Activated CD8-positive, alpha-beta memory T cell treated with anti-CD3 and anti-CD28 coated beads for 1 hour (primary cell): ENCODE results near the gene PINK1.

ENCODE experiments used
- DNase-seq, 2 donors: peaks; one replicate each; pipeline ENCODE4 v3.0.0-alpha.2; 2020; ENCODE audit warnings: low read depth in 1 of 2; ENCODE audit errors: extremely low read depth in 1 of 2

Gene PINK1

GRCh38 chr1:20678599-20678998 lies 45.3 kb downstream of the PINK1 start:
- no peak for DNase-seq

GRCh38 chr1:20680269-20680668 lies 47.0 kb downstream of the PINK1 start:
- no peak for DNase-seq

GRCh38 chr1:20681999-20682398 lies 48.7 kb downstream of the PINK1 start:
- no peak for DNase-seq

- no peak for DNase-seq
Observed at GRCh38 chr1:20682571-20683236, 49.4 kb downstream of the PINK1 start.

GRCh38 chr1:20683614-20684013 lies 50.4 kb downstream of the PINK1 start:
- DNase-seq, result no peak

GRCh38 chr1:20684050-20684620 lies 50.9 kb downstream of the PINK1 start:
- no peak for DNase-seq

- DNase-seq, result no peak
Observed at GRCh38 chr1:20684651-20685050, 51.4 kb downstream of the PINK1 start.

GRCh38 chr1:20685099-20685662 lies 51.9 kb downstream of the PINK1 start:
- DNase-seq, result no peak

GRCh38 chr1:20685741-20686140 lies 52.5 kb downstream of the PINK1 start:
- no peak for DNase-seq

- no peak for DNase-seq
Observed at GRCh38 chr1:20686883-20687725, 53.8 kb downstream of the PINK1 start.

GRCh38 chr1:20689645-20690056 lies 56.4 kb downstream of the PINK1 start:
- no peak for DNase-seq

- no peak for DNase-seq
Observed at GRCh38 chr1:20691872-20692271, 58.6 kb downstream of the PINK1 start.

GRCh38 chr1:20693623-20694022 lies 60.4 kb downstream of the PINK1 start:
- DNase-seq, result no peak

- no peak for DNase-seq
Observed at GRCh38 chr1:20695515-20695914, 62.3 kb downstream of the PINK1 start.

- peak; percentile 27 to 57 for DNase-seq
Observed at GRCh38 chr1:20696397-20697333, 63.4 kb downstream of the PINK1 start.

GRCh38 chr1:20697563-20697962 lies 64.3 kb downstream of the PINK1 start:
- no peak for DNase-seq

GRCh38 chr1:20698195-20698910 lies 65.1 kb downstream of the PINK1 start:
- DNase-seq, result no peak

- no peak for DNase-seq
Observed at GRCh38 chr1:20699558-20699957, 66.3 kb downstream of the PINK1 start.

GRCh38 chr1:20700636-20701215 lies 67.5 kb downstream of the PINK1 start:
- no peak for DNase-seq
